ENCODE data around the gene UBQLN1.
"Not testable (repeated sequence)": the region's sequence is repeated elsewhere in the genome, so short reads cannot be mapped to it uniquely, and the experiment has no call there.

The UBQLN1 gene

GRCh38 chr9:83617299-83617698, 90.5 kb downstream of the UBQLN1 start:
- Histone ChIP-seq H3K36me3 (replicated peaks) (no peaks in the 10 kb centered on the region), H3K9me3 (no peaks in the 10 kb centered on the region), H3K4me3 (no peak overlapping the region), H3K27me3 (ENCODE audit: low read depth) (no peaks in the 10 kb centered on the region), H3K4me1 (peaks cover under 1% of the 10 kb centered on the region)
- in situ Hi-C loops (cut with MboI; ENCODE audit: low sequenced_read_pairs), result no loop called here
- DNase-seq (ENCODE audit: low spot score in 2 of 2), result no peak

- H3K9me3 ChIP-seq; H3K4me3 ChIP-seq; in situ Hi-C loops (cut with MboI; ENCODE audit: low sequenced_read_pairs); H3K36me3 ChIP-seq (replicated peaks); H3K4me1 ChIP-seq; H3K27me3 ChIP-seq (ENCODE audit: low read depth); DNase-seq (ENCODE audit: low spot score in 2 of 2): not testable (repeated sequence)
These were observed 94.5 kb downstream of the UBQLN1 start for GRCh38 chr9:83613298-83613697.

All from HAP-1 (cell line).